ENCODE measurements around the gene TELO2.
"Not testable (repeated sequence)": the region's sequence is repeated elsewhere in the genome, so short reads cannot be mapped to it uniquely, and the experiment has no call there.

The TELO2 gene

GRCh38 chr16:1458336-1458976 is 34.7 kb upstream of the TELO2 start:
- no peak for DNase-seq

- no peak for DNase-seq
Observed at GRCh38 chr16:1458977-1459341, 34.2 kb upstream of the TELO2 start.

GRCh38 chr16:1459967-1460366 is 33.2 kb upstream of the TELO2 start:
- no peak for DNase-seq

GRCh38 chr16:1460602-1461138 is 32.5 kb upstream of the TELO2 start:
- DNase-seq = no peak

- DNase-seq = no peak
Observed at GRCh38 chr16:1461146-1461545, 32.0 kb upstream of the TELO2 start.

- no peak for DNase-seq
Observed at GRCh38 chr16:1464196-1464893, 28.8 kb upstream of the TELO2 start.

GRCh38 chr16:1464894-1465566 is 28.1 kb upstream of the TELO2 start:
- DNase-seq = no peak

GRCh38 chr16:1465567-1465915 is 27.6 kb upstream of the TELO2 start:
- no peak for DNase-seq

- DNase-seq = no peak
Observed at GRCh38 chr16:1466054-1466453, 27.1 kb upstream of the TELO2 start.

GRCh38 chr16:1466968-1467521 is 26.1 kb upstream of the TELO2 start:
- DNase-seq = no peak

GRCh38 chr16:1468426-1468810 is 24.7 kb upstream of the TELO2 start:
- no peak for DNase-seq

- DNase-seq = not testable (repeated sequence)
Observed at GRCh38 chr16:1469141-1469540, 24.0 kb upstream of the TELO2 start.

GRCh38 chr16:1469693-1470201 is 23.4 kb upstream of the TELO2 start:
- no peak for DNase-seq

GRCh38 chr16:1470481-1471251 is 22.5 kb upstream of the TELO2 start:
- no peak for DNase-seq

- no peak for DNase-seq
Observed at GRCh38 chr16:1471569-1472194, 21.5 kb upstream of the TELO2 start.

GRCh38 chr16:1472974-1473373 is 20.2 kb upstream of the TELO2 start:
- DNase-seq = no peak

- no peak for DNase-seq
Observed at GRCh38 chr16:1474082-1474795, 18.9 kb upstream of the TELO2 start.

GRCh38 chr16:1474796-1475551 is 18.2 kb upstream of the TELO2 start, which contains the start of gene CLCN7:
CLCN7 (minus strand) TSS chr16:1475028; CDS start chr16:1474974, 54 bp downstream.
- DNase-seq = peak; percentile 21

GRCh38 chr16:1475552-1476114 is 17.5 kb upstream of the TELO2 start:
- no peak for DNase-seq

GRCh38 chr16:1477033-1477432 is 16.1 kb upstream of the TELO2 start:
- DNase-seq = no peak
